Activated CD4-positive, alpha-beta T cell treated with anti-CD3 and anti-CD28 coated beads for 24 hours (primary cell): ENCODE results near the gene VTI1A.

Experiments used
- DNase-seq, 2 donors: peaks; one replicate each; pipeline ENCODE4 v3.0.0-alpha.2; 2020; ENCODE audit warnings: low read depth in 2 of 2

VTI1A gene

GRCh38 chr10:112783351-112784021, 336.5 kb downstream of the VTI1A start:
- no peak for DNase-seq

- no peak for DNase-seq
Measured at GRCh38 chr10:112784022-112784461, 337.0 kb downstream of the VTI1A start.

GRCh38 chr10:112785089-112785488, 338.1 kb downstream of the VTI1A start:
- no peak for DNase-seq

GRCh38 chr10:112789248-112789647, 342.2 kb downstream of the VTI1A start:
- DNase-seq = no peak

- DNase-seq = no peak
Measured at GRCh38 chr10:112790030-112790429, 343.0 kb downstream of the VTI1A start.

GRCh38 chr10:112790921-112791320, 343.9 kb downstream of the VTI1A start:
- DNase-seq = no peak

GRCh38 chr10:112791447-112791846, 344.4 kb downstream of the VTI1A start:
- no peak for DNase-seq

- no peak for DNase-seq
Measured at GRCh38 chr10:112792487-112793201, 345.6 kb downstream of the VTI1A start.

GRCh38 chr10:112793202-112793921, 346.3 kb downstream of the VTI1A start:
- DNase-seq = no peak

GRCh38 chr10:112794201-112794600, 347.2 kb downstream of the VTI1A start:
- no peak for DNase-seq

GRCh38 chr10:112795067-112795466, 348.1 kb downstream of the VTI1A start:
- no peak for DNase-seq

GRCh38 chr10:112797197-112797596, 350.2 kb downstream of the VTI1A start:
- DNase-seq = no peak

- no peak for DNase-seq
Measured at GRCh38 chr10:112797855-112798254, 350.8 kb downstream of the VTI1A start.

- DNase-seq = no peak
Measured at GRCh38 chr10:112799038-112799437, 352.0 kb downstream of the VTI1A start.

GRCh38 chr10:112799726-112800510, 352.9 kb downstream of the VTI1A start:
- DNase-seq = no peak

GRCh38 chr10:112801004-112801403, 354.0 kb downstream of the VTI1A start:
- DNase-seq = no peak

- no peak for DNase-seq
Measured at GRCh38 chr10:112801748-112802147, 354.7 kb downstream of the VTI1A start.

GRCh38 chr10:112802411-112803022, 355.5 kb downstream of the VTI1A start:
- DNase-seq = no peak

GRCh38 chr10:112803961-112804401, 357.0 kb downstream of the VTI1A start:
- DNase-seq = no peak

GRCh38 chr10:112805254-112805590, 358.2 kb downstream of the VTI1A start:
- no peak for DNase-seq

- no peak for DNase-seq
Measured at GRCh38 chr10:112805701-112806100, 358.7 kb downstream of the VTI1A start.

- DNase-seq = no peak
Measured at GRCh38 chr10:112807013-112807412, 360.0 kb downstream of the VTI1A start.
